NOMO-1 treated with dmso at 0.1 percent for 144 hours (cell line): ENCODE data around the gene SOX5.

Source experiments
- DNase-seq: peaks from one replicate; lab custom pipeline; 2025; ENCODE audit not compliant: unreplicated experiment; lab: John Stamatoyannopoulos, UW

SOX5 gene

GRCh38 chr12:23949348-23950209 is at the start of gene SOX5:
Gene SOX5 (minus strand): TSS chr12:23949670. CDS start chr12:23949601, 69 bp downstream.
- DNase-seq, result peak; percentile 11

- no peak for DNase-seq
Observed at GRCh38 chr12:23987046-23987445, 37.6 kb upstream of the SOX5 start.

- no peak for DNase-seq
Observed at GRCh38 chr12:23980826-23981225, 31.4 kb upstream of the SOX5 start.

- DNase-seq, result no peak
Observed at GRCh38 chr12:23964812-23965211, 15.3 kb upstream of the SOX5 start.

DNA sequence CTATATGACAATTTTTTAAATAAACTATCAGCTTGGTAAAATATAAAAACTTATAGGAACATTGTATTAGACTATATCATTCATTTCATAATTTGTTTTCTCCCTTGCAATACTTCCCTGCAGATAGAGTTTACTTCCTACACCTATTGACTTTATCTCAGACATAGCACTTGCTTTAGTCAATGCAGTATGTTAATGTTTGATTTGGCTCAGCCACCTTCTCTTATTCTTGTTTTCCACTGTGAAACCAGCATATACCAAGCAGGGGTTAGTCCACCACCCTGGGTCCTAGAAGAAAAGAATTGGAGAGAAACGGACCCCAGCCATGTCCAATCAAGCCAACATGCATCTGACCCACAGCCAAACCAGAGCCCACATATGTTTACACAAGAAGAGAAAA is 10.4 kb upstream of the SOX5 start:
- DNase-seq, result no peak

- no peak for DNase-seq
Observed at GRCh38 chr12:23954332-23954731, 4.9 kb upstream of the SOX5 start.

DNA sequence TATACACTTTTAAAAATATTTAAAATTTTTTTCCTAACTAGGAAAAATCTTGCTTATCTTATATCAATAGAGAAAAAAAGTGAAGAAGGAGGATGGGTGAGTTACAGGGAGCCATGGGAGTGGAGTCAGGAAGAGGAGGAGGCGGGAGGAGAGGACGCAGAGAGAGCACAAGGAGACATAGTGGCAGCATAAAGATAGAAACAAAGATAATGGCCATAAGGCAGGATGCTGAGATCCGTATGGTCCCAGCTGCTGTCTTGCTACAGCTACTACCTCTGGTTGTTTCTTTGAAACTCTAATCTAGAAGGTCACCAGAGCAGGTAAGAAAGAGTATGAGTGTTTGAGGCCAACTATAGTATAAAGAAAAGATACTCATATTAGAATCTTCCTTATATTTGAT is 2.6 kb upstream of the SOX5 start:
- DNase-seq, result no peak

GRCh38 chr12:23950775-23951451 is 1.4 kb upstream of the SOX5 start:
- no peak for DNase-seq

GRCh38 chr12:23950210-23950774 is 822 bp upstream of the SOX5 start:
- no peak for DNase-seq

DNA sequence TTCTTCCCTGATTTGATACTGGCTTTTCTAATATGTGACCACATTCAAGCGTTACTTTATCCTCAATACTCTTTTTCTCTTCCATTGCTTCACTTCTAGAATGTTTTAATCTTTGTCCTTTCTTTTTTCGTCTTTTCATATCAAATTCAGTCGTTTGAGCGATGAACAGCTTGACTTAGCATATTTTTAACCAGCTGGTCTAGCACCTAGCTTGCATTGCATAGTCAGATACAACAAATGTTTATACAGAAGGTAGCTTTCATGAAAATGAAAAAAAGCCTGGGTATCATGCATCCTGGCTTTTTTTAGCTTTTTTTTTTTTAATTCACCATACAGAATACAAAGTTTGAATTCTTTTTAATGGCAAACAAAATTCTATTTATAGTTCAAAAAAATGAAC is 1.2 kb downstream of the SOX5 start:
- DNase-seq, result no peak

DNA sequence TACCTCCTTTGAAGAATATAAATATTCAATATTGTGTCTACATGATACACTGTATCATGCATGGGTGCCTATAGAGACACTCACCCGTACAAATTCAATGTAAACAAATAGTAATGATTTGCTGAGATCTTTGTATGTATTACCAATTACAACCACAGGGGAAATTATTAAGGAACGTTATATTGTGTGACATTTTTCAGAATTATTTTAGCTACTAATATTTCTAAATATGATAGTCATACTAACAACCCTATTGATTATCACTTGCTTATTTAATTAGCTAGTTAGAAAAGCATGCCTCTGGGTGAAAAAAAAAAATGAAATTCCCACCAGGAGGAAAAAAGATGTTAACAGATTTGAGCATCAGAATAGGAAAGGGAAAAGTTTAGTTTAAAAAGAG is 2.1 kb downstream of the SOX5 start:
- DNase-seq, result no peak

DNA sequence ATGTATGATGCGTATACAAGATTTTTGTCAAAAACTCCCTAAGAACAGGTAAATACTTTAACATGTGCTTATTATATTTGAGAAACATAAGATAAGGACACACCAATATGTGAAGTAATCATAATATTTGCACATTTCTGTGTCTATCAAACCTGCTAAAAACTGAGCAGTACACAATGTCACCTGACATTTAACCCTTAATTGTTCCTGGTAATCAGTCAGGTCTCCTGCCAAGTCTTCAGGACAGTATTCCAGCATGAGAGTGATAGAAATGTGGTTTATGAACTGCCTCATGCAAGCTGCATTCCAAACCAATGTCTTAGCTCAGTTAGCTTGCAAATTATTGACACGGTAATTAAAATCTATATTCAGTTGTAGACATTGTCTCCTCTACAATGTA is 4.2 kb downstream of the SOX5 start:
- DNase-seq, result no peak

DNA sequence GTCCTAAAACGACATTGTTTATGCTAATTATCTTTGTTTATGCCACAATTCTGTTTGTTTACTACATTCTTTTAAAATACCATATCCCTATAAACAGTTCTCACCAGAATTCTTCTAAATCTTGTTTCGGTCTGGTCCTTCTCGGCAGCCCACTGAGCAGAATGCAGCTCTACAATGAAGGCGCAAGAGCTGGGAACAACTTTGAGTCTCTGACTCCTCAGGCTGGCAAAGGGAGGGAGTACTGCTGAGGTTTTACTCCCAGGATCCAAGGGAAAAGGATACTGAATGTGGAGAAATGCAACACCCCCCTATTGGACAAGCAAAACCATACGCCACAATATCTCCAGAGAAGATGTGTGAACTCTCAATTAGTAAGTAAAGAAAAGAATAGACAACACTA is 5.4 kb downstream of the SOX5 start:
- DNase-seq, result no peak

- no peak for DNase-seq
Observed at GRCh38 chr12:23942841-23943240, 6.6 kb downstream of the SOX5 start.

- DNase-seq, result no peak
Observed at GRCh38 chr12:23941780-23942179, 7.7 kb downstream of the SOX5 start.

DNA sequence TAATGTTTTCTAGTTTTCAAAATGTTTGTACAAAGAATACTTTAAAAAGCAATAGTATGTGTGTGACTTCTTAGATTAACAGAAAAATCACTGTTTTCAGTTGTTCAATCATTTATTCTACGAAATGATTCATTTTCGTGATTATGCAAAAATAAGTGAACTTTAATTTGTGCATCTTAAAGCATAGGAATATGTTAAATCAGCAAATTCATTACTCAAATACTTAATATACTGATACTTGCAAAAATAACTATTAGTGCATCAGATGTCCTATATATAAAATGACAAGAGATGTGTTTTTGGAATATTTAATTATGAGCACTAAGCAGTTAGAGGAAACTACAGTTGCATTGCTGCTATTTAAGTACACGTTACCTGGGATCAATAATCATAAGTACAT is 11.0 kb downstream of the SOX5 start:
- DNase-seq, result no peak

DNA sequence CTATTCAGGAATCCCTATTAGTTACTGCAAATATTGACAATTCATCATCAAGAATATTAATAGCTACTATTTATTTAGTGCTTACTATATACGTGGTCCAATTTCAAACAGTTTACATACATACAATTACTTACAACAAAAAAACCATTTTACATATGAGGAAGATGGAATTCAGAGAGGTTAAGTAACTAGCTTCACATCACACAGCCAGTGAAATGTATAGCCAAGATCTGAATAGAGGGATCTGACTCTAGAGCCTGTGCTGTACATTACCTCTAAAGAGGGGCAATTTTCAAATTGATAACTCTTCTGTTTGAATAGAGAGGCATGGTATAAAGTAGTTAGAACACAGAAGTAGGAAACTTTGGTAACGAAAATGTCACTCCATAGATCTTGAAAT is 18.3 kb downstream of the SOX5 start:
- no peak for DNase-seq

- DNase-seq, result no peak
Observed at GRCh38 chr12:23930599-23930998, 18.9 kb downstream of the SOX5 start.

DNA sequence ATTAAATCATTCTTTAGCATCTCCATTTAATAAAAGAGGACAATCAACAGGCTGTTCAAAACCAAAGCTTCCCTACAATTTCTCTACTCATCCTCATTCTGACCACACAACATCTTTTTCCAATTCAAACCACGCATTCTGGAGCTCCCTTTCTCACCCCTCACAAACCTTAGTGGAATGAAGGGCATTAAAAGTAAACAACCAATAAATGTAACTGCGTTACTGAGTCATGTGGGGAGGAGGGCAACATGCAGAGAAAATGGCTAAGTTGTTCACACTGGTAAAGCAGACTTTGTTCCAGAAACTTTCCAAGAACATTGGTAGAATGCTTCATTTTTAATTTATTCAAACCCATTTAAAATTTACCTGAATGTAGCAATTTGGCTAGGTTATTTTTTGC is 19.6 kb downstream of the SOX5 start:
- DNase-seq, result no peak

GRCh38 chr12:23927907-23928306 is 21.6 kb downstream of the SOX5 start:
- no peak for DNase-seq

GRCh38 chr12:23921099-23921856 is 28.2 kb downstream of the SOX5 start:
- no peak for DNase-seq
